Subcutaneous adipose tissue (tissue), 4 donors: ENCODE data around the gene SLC7A4. TPM values are rescaled to one million over a fixed set of nuclear protein-coding genes. Genes with fewer than 3 reads are reported as not detected.

Experiments used
- CTCF ChIP-seq: fragments of 450-650 bp; IDR thresholded peaks from one replicate; pipeline ENCODE4 v1.5.1; 2016; ENCODE audit warnings: low read depth, mild to moderate bottlenecking, control low read depth, antibody characterized with exemption, moderate library complexity
- total RNA-seq, 4 donors: library from RNA; depleted of rRNA; stranded (reverse); fragments of >200 nt; gene quantifications; one replicate each; pipeline ENCODE4 v1.1.0, GENCODE V29; 2016

Gene SLC7A4
- total RNA-seq, 4 donors from 2014 or later = 0.94 to 4.4 (median 2.1) TPM

- TF ChIP-seq CTCF = no peak
Measured at GRCh38 chr22:21075516-21076138, 43.3 kb upstream of the SLC7A4 start.

GRCh38 chr22:21074102-21074715 lies 41.8 kb upstream of the SLC7A4 start:
- no peak for TF ChIP-seq CTCF

GRCh38 chr22:21073482-21073881 lies 41.1 kb upstream of the SLC7A4 start:
- no peak for TF ChIP-seq CTCF

GRCh38 chr22:21073023-21073422 lies 40.7 kb upstream of the SLC7A4 start:
- TF ChIP-seq CTCF = no peak

- no peak for TF ChIP-seq CTCF
Measured at GRCh38 chr22:21070690-21071615, 38.6 kb upstream of the SLC7A4 start.

- TF ChIP-seq CTCF = no peak
Measured at GRCh38 chr22:21069375-21069774, 37.0 kb upstream of the SLC7A4 start.
